H1 (cell line): ENCODE measurements around the gene MEP1B. TPM values are rescaled to one million over a fixed set of nuclear protein-coding genes. Genes with fewer than 3 reads are reported as not detected.

ENCODE experiments used
- CTCF ChIA-PET: fragments of 300-600 bp; sonication (Branson Sonifier 250); formaldehyde crosslinking; loops from one replicate; lab custom pipeline; 2021; ENCODE audit not compliant: partially characterized antibody; lab: Charles Lee
- POLR2A ChIA-PET: fragments of 300-600 bp; sonication (Branson Sonifier 250); formaldehyde crosslinking; loops from one replicate; lab custom pipeline; 2021; ENCODE audit warnings: inconsistent platforms; ENCODE audit not compliant: partially characterized antibody; lab: Charles Lee
- DNase-seq, 2 experiments: peaks; one replicate each; pipeline versions ENCODE4 v3.0.0 to v3.0.0-alpha.2; 2010 to 2022; ENCODE audit warnings: low spot score in 2 of 2, low read depth in 1 of 2, mixed read lengths in 1 of 2
- FAIRE-seq: peaks from 2 replicates; lab custom pipeline; 2011; peaks lifted over from hg19 to GRCh38; lab: Jason Lieb, UNC
- H2AFZ ChIP-seq: 2 replicates; pipeline ENCODE4 v1.8.1; 2012; ENCODE audit warnings: low read length, inconsistent platforms
- H2AK5ac ChIP-seq: 2 replicates; pipeline ENCODE4 v1.6.1; 2013; ENCODE audit warnings: low read depth, low read length
- H2BK120ac ChIP-seq: replicated peaks from 2 replicates; pipeline ENCODE3; 2013; ENCODE audit warnings: low read depth, low read length, inconsistent platforms
- H2BK12ac ChIP-seq: 2 replicates; pipeline ENCODE4 v1.6.1; 2013; ENCODE audit warnings: low read depth, low read length
- H2BK15ac ChIP-seq: 2 replicates; pipeline ENCODE4 v1.6.1; 2013; ENCODE audit warnings: low read length
- H2BK20ac ChIP-seq: 2 replicates; pipeline ENCODE4 v1.6.1; 2013; ENCODE audit warnings: low read length
- H2BK5ac ChIP-seq: 2 replicates; pipeline ENCODE4 v1.6.1; 2013; ENCODE audit warnings: low read depth, low read length
- H3K14ac ChIP-seq: 2 replicates; pipeline ENCODE4 v1.6.1; 2013; ENCODE audit warnings: inconsistent platforms; ENCODE audit not compliant: insufficient read length
- H3K18ac ChIP-seq: 2 replicates; pipeline ENCODE4 v1.6.1; 2013; ENCODE audit warnings: low read length; ENCODE audit errors: extremely low read depth
- H3K23ac ChIP-seq: 2 replicates; pipeline ENCODE4 v1.6.1; 2013; ENCODE audit warnings: inconsistent platforms; ENCODE audit not compliant: insufficient read length
- H3K23me2 ChIP-seq: 2 replicates; pipeline ENCODE4 v1.6.1; 2013; ENCODE audit warnings: low read depth, low read length
- H3K27ac ChIP-seq: 2 replicates; pipeline ENCODE4 v1.6.1; 2011; ENCODE audit warnings: low read depth, low read length, inconsistent platforms
- H3K27me3 ChIP-seq, 4 experiments: replicated peaks in 1 of 4; 1 replicate in 1 of 4; 2 replicates in 3 of 4; pipeline versions ENCODE4 v1.6.1 to v1.8.1; 2011 to 2013; ENCODE audit warnings: low read length in 3 of 4, mild to moderate bottlenecking in 3 of 4, inconsistent platforms in 2 of 4, mixed read lengths in 2 of 4, moderate library complexity in 1 of 4; ENCODE audit not compliant: control insufficient read depth in 3 of 4, insufficient read depth in 3 of 4; ENCODE audit errors: extremely low read depth in 1 of 4
- H3K36me3 ChIP-seq, 4 experiments: 2 replicates each; pipeline versions ENCODE4 v1.6.1 to v1.8.1; 2011 to 2013; ENCODE audit warnings: mild to moderate bottlenecking in 4 of 4, low read length in 3 of 4, moderate library complexity in 2 of 4, control low read depth in 1 of 4, inconsistent platforms in 1 of 4; ENCODE audit not compliant: insufficient read depth in 4 of 4, control insufficient read depth in 2 of 4
- H3K4ac ChIP-seq: replicated peaks from 2 replicates; pipeline ENCODE3; 2013; ENCODE audit warnings: low read length, low read depth, mixed read lengths, inconsistent platforms; ENCODE audit not compliant: insufficient read length
- H3K4me1 ChIP-seq, 4 experiments: replicated peaks in 1 of 4; 1 replicate in 1 of 4; 2 replicates in 3 of 4; pipeline versions ENCODE4 v1.6.1 to v1.8.1; 2011 to 2013; ENCODE audit warnings: low read length in 3 of 4, inconsistent platforms in 2 of 4, mixed read lengths in 1 of 4; ENCODE audit not compliant: insufficient read depth in 4 of 4, control insufficient read depth in 3 of 4
- H3K4me2 ChIP-seq, 2 experiments: 2 replicates each; pipeline versions ENCODE4 v1.6.1 to v1.8.1; 2011 to 2013; ENCODE audit warnings: low read depth in 2 of 2, low read length in 2 of 2, control low read depth in 1 of 2, inconsistent platforms in 1 of 2, mild to moderate bottlenecking in 1 of 2; ENCODE audit not compliant: insufficient read depth in 1 of 2
- H3K4me3 ChIP-seq, 4 experiments: fragments of 200-600, 300-600 bp in 1 of 4; sonication (generic), shearing (Covaris generic), sonication (Bioruptor Twin) in 1 of 4; 2 replicates each; pipeline versions ENCODE4 v1.5.1 to v1.8.1; 2011 to 2016; ENCODE audit warnings: low read length in 4 of 4, low read depth in 3 of 4, control low read depth in 2 of 4, inconsistent platforms in 2 of 4, mild to moderate bottlenecking in 2 of 4, mixed read lengths in 1 of 4, moderate library complexity in 1 of 4; ENCODE audit not compliant: insufficient read depth in 2 of 4; ENCODE audit errors: extremely low read depth in 1 of 4
- H3K56ac ChIP-seq: replicated peaks from 2 replicates; pipeline ENCODE3; 2013; ENCODE audit warnings: low read depth, mild to moderate bottlenecking, mixed read lengths, low read length, inconsistent platforms; ENCODE audit not compliant: insufficient read length
- H3K79me1 ChIP-seq: 2 replicates; pipeline ENCODE4 v1.6.1; 2013; ENCODE audit warnings: low read depth, low read length, control low read depth
- H3K79me2 ChIP-seq, 2 experiments: 2 replicates each; pipeline versions ENCODE4 v1.6.1 to v1.8.1; 2012 to 2013; ENCODE audit warnings: low read length in 2 of 2, mild to moderate bottlenecking in 2 of 2, inconsistent platforms in 1 of 2; ENCODE audit not compliant: insufficient read depth in 2 of 2, control insufficient read depth in 1 of 2
- H3K9ac ChIP-seq, 4 experiments: replicated peaks in 1 of 4; 1 replicate in 1 of 4; 2 replicates in 3 of 4; pipeline versions ENCODE4 v1.6.1 to v1.8.1; 2011 to 2013; ENCODE audit warnings: low read depth in 3 of 4, low read length in 3 of 4, control low read depth in 2 of 4, mild to moderate bottlenecking in 2 of 4, moderate library complexity in 2 of 4, inconsistent platforms in 1 of 4; ENCODE audit errors: extremely low read depth in 1 of 4
- H3K9me3 ChIP-seq, 2 experiments: 2 replicates each; pipeline versions ENCODE4 v1.6.1 to v1.8.1; 2012 to 2013; ENCODE audit warnings: mild to moderate bottlenecking in 2 of 2, moderate library complexity in 2 of 2, control low read depth in 1 of 2, inconsistent platforms in 1 of 2, low read depth in 1 of 2, low read length in 1 of 2, mixed read lengths in 1 of 2; ENCODE audit not compliant: insufficient read depth in 2 of 2
- H4K20me1 ChIP-seq, 2 experiments: replicated peaks in 1 of 2; 2 replicates each; pipeline versions ENCODE3 to v1.8.1; 2011 to 2013; ENCODE audit warnings: inconsistent platforms in 2 of 2, low read length in 2 of 2, mild to moderate bottlenecking in 1 of 2; ENCODE audit not compliant: insufficient read depth in 2 of 2, control insufficient read depth in 1 of 2
- H4K5ac ChIP-seq: 2 replicates; pipeline ENCODE4 v1.6.1; 2013; ENCODE audit warnings: low read length, low read depth, mixed read lengths, inconsistent platforms; ENCODE audit not compliant: insufficient read length
- H4K8ac ChIP-seq: 2 replicates; pipeline ENCODE4 v1.8.0; 2013; ENCODE audit warnings: mild to moderate bottlenecking, moderate library complexity, low read length, inconsistent platforms; ENCODE audit not compliant: insufficient read depth; ENCODE audit errors: extremely low read depth
- H4K91ac ChIP-seq: replicated peaks from 2 replicates; pipeline ENCODE3; 2013; ENCODE audit warnings: low read length, mixed read lengths, inconsistent platforms; ENCODE audit not compliant: insufficient read length
- CBX5 ChIP-seq: fragments of 300-800, 300-1000 bp; sonication (generic); IDR thresholded peaks from 2 replicates; pipeline ENCODE4 v1.7.1; 2016; ENCODE audit warnings: antibody characterized with exemption, low read length, low read depth
- CBX8 ChIP-seq: fragments of 300-800, 300-1000 bp; sonication (generic); IDR thresholded peaks from 2 replicates; pipeline ENCODE4 v1.7.1; 2016; ENCODE audit warnings: low read depth, low read length, borderline replicate concordance
- KDM1A ChIP-seq: fragments of 200-600, 300-600 bp; sonication (generic); IDR thresholded peaks from 2 replicates; pipeline ENCODE4 v1.7.1; 2016; ENCODE audit warnings: mild to moderate bottlenecking, low read length, borderline replicate concordance
- WGBS, 2 experiments: shearing (Covaris generic) in 1 of 2; methylation state at CpG; one replicate each; pipeline versions ENCODE4 v1.1.6 to v1.1.7; 2013 to 2015; ENCODE audit warnings: low lambda C conversion rate in 2 of 2, mixed read lengths in 2 of 2, inconsistent platforms in 1 of 2, low coverage in 1 of 2, missing lambda C conversion rate in 1 of 2; ENCODE audit not compliant: insufficient replicate concordance in 2 of 2, insufficient coverage in 1 of 2, insufficient read length in 1 of 2; ENCODE audit errors: extremely low coverage in 1 of 2, missing lambda C conversion rate in 1 of 2; 5-methylcytosine and 5-hydroxymethylcytosine counted together
- polyA plus RNA-seq, 7 experiments: library from polyadenylated mRNA; depleted of rRNA in 3 of 7; stranded (reverse) in 5 of 7; unstranded in 2 of 7; fragments of >200 nt in 5 of 7; fragments of 200-250 nt in 2 of 7; gene quantifications; 1 replicate in 5 of 7; 2 replicates in 1 of 7; 4 replicates in 1 of 7; pipeline versions ENCODE4 v1.2.1 to v1.2.3, GENCODE V29; 2011 to 2013; ENCODE audit warnings: missing spikeins in 2 of 7, mixed read lengths in 2 of 7
- total RNA-seq: library from RNA; stranded (reverse); fragmentation: NEBNext Ultra II Directional; extraction: Animal tissue kit (Norgen Biotek cat#: 25700); gene quantifications from 2 replicates; pipeline ENCODE4 v1.2.1, GENCODE V29; 2021

MEP1B gene
- total and polyA plus RNA-seq, 2 of the 8 experiments (the other 6 are each of a cell fraction or from before 2014, with no cell fraction given) = not detected

DNA sequence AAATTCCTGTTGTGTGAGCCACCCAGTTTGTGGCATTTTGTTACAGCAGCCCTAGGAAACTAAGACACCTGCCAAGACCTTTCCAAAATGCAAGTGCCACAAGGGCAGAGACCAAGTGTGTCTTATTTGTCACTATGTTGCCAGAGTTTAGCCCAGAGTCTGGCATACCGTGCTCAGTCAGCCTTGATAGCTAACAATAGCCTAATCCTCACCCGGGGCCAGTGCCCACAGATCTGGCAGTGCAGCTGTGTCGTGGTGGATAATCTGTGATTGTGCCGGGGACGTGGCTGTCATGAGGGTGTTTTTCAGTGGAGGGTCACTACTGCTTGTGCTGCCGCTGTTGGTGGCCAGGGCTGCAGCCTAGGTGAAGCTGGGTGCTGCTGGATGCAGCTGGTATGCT, 53.5 kb downstream of the MEP1B start:
- Histone ChIP-seq H3K4ac (peak overlapping the region; percentile 22), H2AK5ac (no peak overlapping the region), H2BK12ac (0 out of 2 replicates have a peak overlapping the region, but pooled peaks have one; percentile 3), H3K36me3 (no peaks in the 10 kb centered on the region), H3K27me3 (no peaks in the 10 kb centered on the region), H2BK20ac (no peak overlapping the region), H3K56ac (no peak overlapping the region), H4K5ac (no peak overlapping the region), H2BK15ac (no peak overlapping the region), H3K23ac (no peak overlapping the region), H3K14ac (no peak overlapping the region), H3K9ac (no peak overlapping the region), H3K79me2 (no peaks in the 10 kb centered on the region), H3K9me3 (no peaks in the 10 kb centered on the region), H3K27ac (no peak overlapping the region), H4K8ac (no peak overlapping the region), H3K4me3 (no peak overlapping the region), H2BK120ac (no peak overlapping the region), H3K18ac (no peak overlapping the region), H3K4me1 (peaks cover 2 to 12% (median 3%) of the 10 kb centered on the region in 4 experiments; a peak in 3 of 7 replicates), H2AFZ (no peak overlapping the region), H4K20me1 (no peaks in the 10 kb centered on the region), H3K23me2 (no peaks in the 10 kb centered on the region), H4K91ac (no peak overlapping the region), H2BK5ac (no peak overlapping the region), H3K79me1 (no peaks in the 10 kb centered on the region), H3K4me2 (no peak overlapping the region)
- ChIA-PET CTCF (interaction anchor here (0.9 to 1.6 kb wide), 5 partner anchors 9 to 228 kb away, joined by 3 read pairs; partner anchors contain the start of gene GAREM1), POLR2A (no interaction called here)
- FAIRE-seq (no peak), DNase-seq (no peak)
- TF ChIP-seq CBX5 (no peak), KDM1A (no peak), CBX8 (no peak)
- 90% methylated on average over 6 of the region's 6 CpGs; no CpG with 5 or more reads in 1 of the 2 experiments for WGBS, 2 experiments
